HFF-Myc (cell line): ENCODE results near the gene CD2AP.
"Not testable (repeated sequence)": the region's sequence is repeated elsewhere in the genome, so short reads cannot be mapped to it uniquely, and the experiment has no call there.

Experiments used
- DNase-seq: peaks from one replicate; pipeline ENCODE4 v3.0.0-alpha.2; 2011; ENCODE audit warnings: low read depth; ENCODE audit errors: extremely low read depth
- H3K4me3 ChIP-seq: replicated peaks from 2 replicates; pipeline ENCODE4 v1.5.1; 2011; ENCODE audit warnings: low read depth, mild to moderate bottlenecking, control low read depth, low read length
- TF ChIP-seq, protein P1 (sequence below): IDR thresholded peaks from 2 replicates; pipeline ENCODE4 v1.5.1; 2012; ENCODE audit warnings: mild to moderate bottlenecking, low read depth, low read length, control low read depth; ENCODE audit errors: missing control alignments

Gene CD2AP

DNA sequence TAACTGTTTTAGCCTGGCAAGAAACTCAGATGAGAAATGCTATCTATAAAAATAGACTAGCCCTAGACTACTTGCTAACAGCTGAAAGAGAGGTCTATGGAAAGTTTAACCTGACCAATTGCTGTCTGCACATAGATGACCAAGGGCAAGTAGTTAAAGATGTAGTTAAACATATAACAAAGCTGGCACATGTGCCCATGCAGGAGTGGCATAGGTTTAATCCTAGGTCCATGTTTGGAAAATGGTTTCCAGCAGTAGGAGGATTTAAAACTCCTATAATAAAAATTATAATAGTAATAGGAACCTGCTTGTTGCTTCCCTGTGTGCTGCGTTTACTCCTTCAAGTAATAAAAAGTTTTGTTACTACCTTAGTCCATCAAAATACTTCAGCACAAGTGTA lies 169.6 kb downstream of the CD2AP start:
- no peak for DNase-seq
- H3K4me3 ChIP-seq, result no peak overlapping the region
- TF ChIP-seq, protein P1, sequence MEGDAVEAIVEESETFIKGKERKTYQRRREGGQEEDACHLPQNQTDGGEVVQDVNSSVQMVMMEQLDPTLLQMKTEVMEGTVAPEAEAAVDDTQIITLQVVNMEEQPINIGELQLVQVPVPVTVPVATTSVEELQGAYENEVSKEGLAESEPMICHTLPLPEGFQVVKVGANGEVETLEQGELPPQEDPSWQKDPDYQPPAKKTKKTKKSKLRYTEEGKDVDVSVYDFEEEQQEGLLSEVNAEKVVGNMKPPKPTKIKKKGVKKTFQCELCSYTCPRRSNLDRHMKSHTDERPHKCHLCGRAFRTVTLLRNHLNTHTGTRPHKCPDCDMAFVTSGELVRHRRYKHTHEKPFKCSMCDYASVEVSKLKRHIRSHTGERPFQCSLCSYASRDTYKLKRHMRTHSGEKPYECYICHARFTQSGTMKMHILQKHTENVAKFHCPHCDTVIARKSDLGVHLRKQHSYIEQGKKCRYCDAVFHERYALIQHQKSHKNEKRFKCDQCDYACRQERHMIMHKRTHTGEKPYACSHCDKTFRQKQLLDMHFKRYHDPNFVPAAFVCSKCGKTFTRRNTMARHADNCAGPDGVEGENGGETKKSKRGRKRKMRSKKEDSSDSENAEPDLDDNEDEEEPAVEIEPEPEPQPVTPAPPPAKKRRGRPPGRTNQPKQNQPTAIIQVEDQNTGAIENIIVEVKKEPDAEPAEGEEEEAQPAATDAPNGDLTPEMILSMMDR, result no peak

DNA sequence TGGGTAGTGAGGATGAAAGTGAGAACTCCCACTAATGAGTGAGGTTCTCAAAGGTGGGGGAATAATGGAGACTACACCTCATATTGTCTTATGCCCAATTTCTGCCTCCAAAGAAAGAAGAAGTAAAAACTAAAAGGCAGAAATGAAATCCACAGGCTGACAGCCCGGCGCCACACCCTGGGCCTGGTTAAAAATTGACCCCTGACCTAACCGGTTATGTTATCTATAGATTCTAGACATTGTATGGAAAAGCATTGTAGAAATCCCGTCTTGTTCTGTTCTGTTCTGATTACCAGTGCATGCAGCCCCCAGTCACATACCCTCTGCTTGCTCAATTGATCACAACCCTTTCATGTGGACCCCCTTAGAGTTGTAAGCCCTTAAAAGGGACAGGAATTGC lies 170.0 kb downstream of the CD2AP start:
- DNase-seq, result not testable (repeated sequence)

DNA sequence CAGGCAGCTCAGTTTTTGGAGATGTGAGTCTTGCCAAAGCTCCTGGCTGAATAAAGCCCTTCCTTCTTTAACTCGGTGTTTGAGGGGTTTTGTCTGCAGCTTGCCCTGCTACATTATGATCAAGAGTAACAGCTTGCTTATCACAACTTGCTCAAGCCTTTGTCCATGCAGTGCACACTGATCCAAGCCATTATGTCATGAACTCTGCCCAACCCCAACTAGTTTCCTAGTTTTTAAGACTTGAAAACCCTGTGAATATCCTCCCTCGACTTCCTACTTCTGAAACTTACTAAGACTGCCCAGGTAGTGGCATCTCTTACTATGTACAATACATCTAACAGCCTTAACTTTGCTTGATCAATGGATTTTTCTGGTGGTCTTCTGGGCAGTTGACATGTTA lies 170.4 kb downstream of the CD2AP start:
- no peak overlapping the region for H3K4me3 ChIP-seq

More for the DNA sequence above, 170.0 kb downstream of the CD2AP start:
- not testable (repeated sequence) for H3K4me3 ChIP-seq

DNA sequence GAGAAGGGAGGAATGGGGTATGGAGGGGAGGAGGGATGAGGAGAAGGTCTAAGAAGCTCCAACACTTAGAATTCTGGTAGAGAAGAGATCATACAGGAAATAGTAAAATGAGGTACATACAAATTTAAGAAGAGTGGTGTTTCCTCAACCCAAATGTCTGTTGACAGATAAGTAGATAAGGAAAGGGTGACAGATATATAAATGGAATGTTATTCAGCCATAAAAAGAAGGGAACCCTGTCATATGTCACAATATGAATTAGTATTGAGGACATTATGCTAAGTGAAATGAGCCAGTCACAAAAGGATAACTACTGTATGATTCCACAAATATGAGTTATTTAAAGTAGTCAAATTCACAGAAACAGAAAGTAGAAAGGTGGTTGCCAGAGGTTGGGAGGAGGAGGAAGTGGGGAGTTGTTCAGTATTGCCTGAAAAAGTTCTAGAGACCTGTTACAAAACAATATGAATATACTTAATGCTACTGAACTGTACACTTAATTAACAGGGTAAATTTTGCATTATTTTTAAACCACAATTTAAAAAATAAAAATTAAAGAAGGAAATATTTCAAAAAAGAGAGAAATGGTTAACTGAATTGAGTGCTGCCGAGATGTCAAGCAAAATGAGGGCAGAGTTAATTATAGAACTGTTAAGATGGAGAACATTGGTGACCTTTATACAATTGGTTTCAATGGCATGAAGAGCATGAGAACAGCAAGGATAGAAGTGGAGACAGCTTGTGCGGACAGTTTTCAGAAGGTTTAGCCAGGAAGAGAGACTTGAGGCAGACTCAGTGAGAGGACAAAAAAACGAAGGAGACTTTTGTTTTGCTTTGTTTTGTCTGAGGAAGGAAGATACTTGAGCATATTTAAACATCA lies 173.2 kb downstream of the CD2AP start:
- no peak overlapping the region for H3K4me3 ChIP-seq
- TF ChIP-seq, protein P1, result no peak
- no peak for DNase-seq

More for the DNA sequence above, 170.4 kb downstream of the CD2AP start:
- no peak for DNase-seq
- TF ChIP-seq, protein P1, result no peak

DNA sequence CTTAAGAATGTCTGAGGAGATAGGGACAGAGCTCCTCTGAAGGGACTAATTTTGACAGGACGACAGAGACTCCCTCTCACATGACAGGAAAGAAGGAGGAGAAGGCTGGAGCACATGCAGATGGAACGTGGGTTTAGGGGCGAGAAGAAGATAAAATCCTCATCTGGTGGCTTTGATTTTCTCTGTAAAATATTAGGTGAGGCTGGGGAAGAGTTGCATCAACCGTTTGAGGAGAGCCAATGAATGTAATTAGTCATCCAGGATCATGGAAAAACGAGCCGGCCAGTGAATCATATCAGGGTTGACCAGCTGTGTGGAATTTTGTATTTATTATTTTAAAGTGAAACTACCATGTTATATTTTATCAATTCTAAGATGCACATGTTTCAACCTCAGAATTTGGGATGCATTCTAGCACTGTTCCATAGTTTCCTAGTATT lies 173.9 kb downstream of the CD2AP start:
- TF ChIP-seq, protein P1, result no peak
- H3K4me3 ChIP-seq, result no peak overlapping the region
- DNase-seq, result no peak

DNA sequence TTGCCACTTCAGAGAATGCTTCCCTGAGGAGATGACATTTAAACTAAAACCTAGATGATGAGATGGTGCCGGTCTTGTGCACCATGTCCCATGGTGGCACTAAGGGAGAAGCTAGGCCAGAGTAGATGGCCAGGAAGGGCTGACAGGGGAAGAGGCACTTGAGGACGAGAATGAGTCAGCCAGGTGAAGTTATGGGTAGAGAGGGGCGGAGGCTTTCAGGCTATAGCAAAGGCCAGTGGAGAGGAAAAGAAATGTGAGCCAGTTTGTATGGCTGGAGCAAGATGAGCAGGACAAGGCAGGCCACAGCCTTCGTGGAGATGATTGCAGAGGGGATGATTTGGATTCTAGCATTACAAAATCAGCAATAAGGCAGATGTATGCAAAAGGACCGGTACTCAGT lies 176.1 kb downstream of the CD2AP start:
- TF ChIP-seq, protein P1, result no peak
- no peak overlapping the region for H3K4me3 ChIP-seq
- DNase-seq, result no peak

DNA sequence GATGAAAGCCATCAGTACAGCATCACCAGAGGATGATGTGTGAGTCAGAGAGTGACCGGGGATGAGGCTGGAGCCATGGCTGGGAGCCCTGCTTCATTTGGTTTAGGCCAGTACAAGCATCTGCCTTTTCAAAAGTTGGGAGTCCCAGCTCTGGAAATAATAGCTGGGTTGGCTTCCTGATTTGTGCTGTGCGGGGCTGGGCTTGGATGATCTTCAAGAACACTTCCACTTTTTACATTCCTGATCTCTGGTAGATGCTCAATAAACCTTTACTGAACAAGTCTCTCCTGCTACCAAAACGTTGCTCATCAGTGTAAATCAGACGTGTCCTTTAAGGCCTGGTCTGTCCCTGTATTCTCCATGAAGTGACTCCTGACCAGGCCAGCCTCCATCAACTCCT lies 176.7 kb downstream of the CD2AP start:
- TF ChIP-seq, protein P1, result no peak
- DNase-seq, result no peak
- H3K4me3 ChIP-seq, result no peak overlapping the region
